ENCODE data around the gene PHF21A. TPM values are rescaled to one million over a fixed set of nuclear protein-coding genes. Genes with fewer than 3 reads are reported as not detected.

The PHF21A gene
- total and polyA plus RNA-seq, 2 of the 13 experiments (the other 11 are each of a cell fraction or from before 2014, with no cell fraction given): 4.1 to 34.6 TPM

GRCh38 chr11:45961751-45962240 lies 159.5 kb downstream of the PHF21A start:
- no peaks in the 10 kb centered on the region for H3K4me1 ChIP-seq (ENCODE audit: insufficient read depth, low read length)
- no peaks in the 10 kb centered on the region for H3K79me2 ChIP-seq (ENCODE audit: insufficient read depth, low read length)
- FAIRE-seq (no peak), DNase-seq (ENCODE audit: low spot score) (no peak), ATAC-seq (no peak)
- intact Hi-C loops (cut with micrococcal nuclease; ENCODE audit: unreplicated experiment) (no loop called here), in situ Hi-C loops (cut with HindIII; ENCODE audit: extremely low pct_ligation_motif_present, low pct_unique_long_range_greater_than_20kb) (no loop called here)
- 90% methylated on average over 7 of the region's 7 CpGs for WGBS (ENCODE audit: low lambda C conversion rate)
- peaks cover 4% of the 10 kb centered on the region for H4K20me1 ChIP-seq (ENCODE audit: insufficient read depth, low read length)
- CTCF ChIA-PET (ENCODE audit: low intra/inter-chr PET ratio, low total read pairs): no interaction called here
- H3K4me2 ChIP-seq (ENCODE audit: low read depth, low read length): no peak overlapping the region
- H3K9me3 ChIP-seq (ENCODE audit: low read length): peaks cover 7% of the 10 kb centered on the region; the same call in 1 of the 2 replicates
- no peak overlapping the region for H3K4me3 ChIP-seq (replicated peaks in 1 of 3; ENCODE audit: insufficient read depth in 1 of 3, low read depth in 2 of 3, low read length in 3 of 3)
- no peak overlapping the region for H3K9ac ChIP-seq (ENCODE audit: insufficient read depth, low read depth, low read length)
- peaks cover 6 to 11% of the 10 kb centered on the region in 2 experiments; a peak in 4 of 5 replicates for H3K36me3 ChIP-seq (replicated peaks in 1 of 2; ENCODE audit: control insufficient read depth in 1 of 2, insufficient read depth in 2 of 2, low read length in 2 of 2)
- POLR2A ChIA-PET: no interaction called here
- H3K27ac ChIP-seq (ENCODE audit: extremely low read length, insufficient read depth, low read length): no peak overlapping the region
- BruUV-seq (replicated peaks): no TSS peak
- no peak overlapping the region for H2AFZ ChIP-seq (ENCODE audit: low read length)
- no peaks in the 10 kb centered on the region for H3K27me3 ChIP-seq (ENCODE audit: control insufficient read depth in 1 of 2, insufficient read depth in 2 of 2, low read length in 2 of 2)
- TF ChIP-seq RFX1 (IDR thresholded peaks at IDR 0.05) (no peak), FOXC1 (CRISPR knock-in tag; IDR thresholded peaks at IDR 0.05; ENCODE audit: borderline replicate concordance) (no peak), IRF1 (CRISPR knock-in tag; IDR thresholded peaks at IDR 0.05; ENCODE audit: low read depth) (no peak), ZBED4 (CRISPR knock-in tag; IDR thresholded peaks at IDR 0.05; ENCODE audit: borderline replicate concordance) (no peak), PATZ1 (CRISPR knock-in tag; IDR thresholded peaks at IDR 0.05) (no peak), ZNF781 (CRISPR knock-in tag; IDR thresholded peaks at IDR 0.05; ENCODE audit: borderline replicate concordance, not compliant biosample characterization) (no peak), ZBTB1 (CRISPR knock-in tag; IDR thresholded peaks at IDR 0.05; ENCODE audit: borderline replicate concordance) (no peak), SRY (CRISPR knock-in tag; IDR thresholded peaks at IDR 0.05) (no peak), ZHX1 (CRISPR knock-in tag; IDR thresholded peaks at IDR 0.05; ENCODE audit: low read depth) (no peak), ETV6 (CRISPR knock-in tag; conservative IDR thresholded peaks at IDR 0.05) (no peak)
